Gastroesophageal sphincter (tissue), 3 donors: ENCODE results near the gene GALK2.

Source experiments
- EP300 ChIP-seq: sonication (generic); formaldehyde crosslinking; IDR thresholded peaks from one replicate; pipeline ENCODE4 v1.6.1; 2017; ENCODE audit warnings: antibody characterized with exemption, mild to moderate bottlenecking
- POLR2A ChIP-seq, 2 donors: fragments of 450-650 bp; IDR thresholded peaks; one replicate each; pipeline ENCODE4 v1.6.1; 2017; ENCODE audit warnings: antibody characterized with exemption in 2 of 2, mild to moderate bottlenecking in 2 of 2, moderate library complexity in 1 of 2
- TF ChIP-seq, protein P1 (sequence below), 4 experiments: fragments of 200-600 bp in 2 of 4; fragments of 450-650 bp in 2 of 4; sonication (generic) in 1 of 4; IDR thresholded peaks; one replicate each; pipeline ENCODE4 v1.5.1; 2017 to 2019; ENCODE audit warnings: antibody characterized with exemption in 4 of 4, mild to moderate bottlenecking in 2 of 4, moderate library complexity in 2 of 4

DNA sequence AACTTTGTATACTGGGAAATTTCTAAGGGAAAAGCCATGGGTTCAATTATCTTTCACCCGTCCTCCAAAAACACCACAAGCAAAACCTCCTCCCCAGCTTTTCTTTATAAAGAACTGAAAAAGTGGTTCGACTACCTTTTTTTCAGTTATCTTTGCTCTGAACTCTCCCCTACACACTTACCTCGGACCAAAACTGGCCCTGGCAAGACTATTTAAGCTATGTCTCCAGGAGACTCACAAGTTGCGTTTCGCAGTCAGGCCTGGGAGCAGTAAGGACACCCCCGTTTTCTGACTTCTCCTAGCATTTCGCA is 15.3 kb upstream of the GALK2 start:
- TF ChIP-seq, protein P1, sequence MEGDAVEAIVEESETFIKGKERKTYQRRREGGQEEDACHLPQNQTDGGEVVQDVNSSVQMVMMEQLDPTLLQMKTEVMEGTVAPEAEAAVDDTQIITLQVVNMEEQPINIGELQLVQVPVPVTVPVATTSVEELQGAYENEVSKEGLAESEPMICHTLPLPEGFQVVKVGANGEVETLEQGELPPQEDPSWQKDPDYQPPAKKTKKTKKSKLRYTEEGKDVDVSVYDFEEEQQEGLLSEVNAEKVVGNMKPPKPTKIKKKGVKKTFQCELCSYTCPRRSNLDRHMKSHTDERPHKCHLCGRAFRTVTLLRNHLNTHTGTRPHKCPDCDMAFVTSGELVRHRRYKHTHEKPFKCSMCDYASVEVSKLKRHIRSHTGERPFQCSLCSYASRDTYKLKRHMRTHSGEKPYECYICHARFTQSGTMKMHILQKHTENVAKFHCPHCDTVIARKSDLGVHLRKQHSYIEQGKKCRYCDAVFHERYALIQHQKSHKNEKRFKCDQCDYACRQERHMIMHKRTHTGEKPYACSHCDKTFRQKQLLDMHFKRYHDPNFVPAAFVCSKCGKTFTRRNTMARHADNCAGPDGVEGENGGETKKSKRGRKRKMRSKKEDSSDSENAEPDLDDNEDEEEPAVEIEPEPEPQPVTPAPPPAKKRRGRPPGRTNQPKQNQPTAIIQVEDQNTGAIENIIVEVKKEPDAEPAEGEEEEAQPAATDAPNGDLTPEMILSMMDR (IDR thresholded peaks at IDR 0.05): no peak
- TF ChIP-seq EP300: no peak
- TF ChIP-seq POLR2A (IDR thresholded peaks at IDR 0.05): no peak
